Kidney epithelial cell (primary cell): Measurements from ENCODE around the gene PAX7. TPM values are rescaled to one million over a fixed set of nuclear protein-coding genes. Genes with fewer than 3 reads are reported as not detected.
"Not testable (repeated sequence)": the region's sequence is repeated elsewhere in the genome, so short reads cannot be mapped to it uniquely, and the experiment has no call there.

ENCODE experiments used
- DNase-seq: peaks from one replicate; pipeline ENCODE4 v3.0.0-alpha.2; 2010; ENCODE audit warnings: low read depth
- H3K27me3 ChIP-seq: 2 replicates; pipeline ENCODE4 v1.6.0; 2011; ENCODE audit warnings: low read length; ENCODE audit not compliant: control insufficient read depth, insufficient read depth
- H3K36me3 ChIP-seq: 2 replicates; pipeline ENCODE4 v1.5.1; 2011; ENCODE audit warnings: low read length; ENCODE audit not compliant: control insufficient read depth, insufficient read depth
- H3K4me3 ChIP-seq: 2 replicates; pipeline ENCODE4 v1.5.1; 2011; ENCODE audit warnings: low read depth, mild to moderate bottlenecking, control low read depth, low read length
- total RNA-seq: library from RNA; depleted of rRNA; stranded (reverse); fragments of >200 nt; gene quantifications from 2 replicates; pipeline ENCODE4 v1.2.3, GENCODE V29; 2015
- TF ChIP-seq, protein P1 (sequence below): IDR thresholded peaks from 2 replicates; pipeline ENCODE4 v1.5.1; 2011; ENCODE audit warnings: mild to moderate bottlenecking, moderate library complexity, low read length, control low read depth, inconsistent platforms; ENCODE audit not compliant: insufficient read depth, poor library complexity, severe bottlenecking

PAX7 gene
- total RNA-seq, 1 donor from 2014 or later = not detected

DNA sequence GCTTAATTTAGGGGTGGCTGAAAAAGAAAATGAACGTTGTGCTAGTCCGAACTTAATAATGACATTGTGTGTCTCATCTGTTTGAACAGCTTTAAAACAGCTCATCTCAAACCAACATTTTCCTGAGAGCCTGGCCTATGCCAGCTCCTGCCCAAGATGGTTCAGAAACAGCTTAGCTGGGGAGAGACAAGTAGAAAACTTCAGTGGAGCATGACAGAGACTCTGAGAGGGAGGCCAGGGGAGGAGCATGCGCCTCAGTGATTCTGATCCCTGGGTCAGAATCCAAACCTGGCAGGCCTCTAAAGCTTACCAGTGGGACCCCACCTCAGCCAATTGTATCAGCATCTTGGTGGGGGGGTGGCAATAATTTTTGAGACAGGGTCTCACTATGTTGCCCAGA is 129.5 kb downstream of the PAX7 start:
- Histone ChIP-seq H3K4me3 (no peak overlapping the region), H3K36me3 (no peaks in the 10 kb centered on the region), H3K27me3 (no peaks in the 10 kb centered on the region)
- DNase-seq = no peak
- TF ChIP-seq, protein P1, sequence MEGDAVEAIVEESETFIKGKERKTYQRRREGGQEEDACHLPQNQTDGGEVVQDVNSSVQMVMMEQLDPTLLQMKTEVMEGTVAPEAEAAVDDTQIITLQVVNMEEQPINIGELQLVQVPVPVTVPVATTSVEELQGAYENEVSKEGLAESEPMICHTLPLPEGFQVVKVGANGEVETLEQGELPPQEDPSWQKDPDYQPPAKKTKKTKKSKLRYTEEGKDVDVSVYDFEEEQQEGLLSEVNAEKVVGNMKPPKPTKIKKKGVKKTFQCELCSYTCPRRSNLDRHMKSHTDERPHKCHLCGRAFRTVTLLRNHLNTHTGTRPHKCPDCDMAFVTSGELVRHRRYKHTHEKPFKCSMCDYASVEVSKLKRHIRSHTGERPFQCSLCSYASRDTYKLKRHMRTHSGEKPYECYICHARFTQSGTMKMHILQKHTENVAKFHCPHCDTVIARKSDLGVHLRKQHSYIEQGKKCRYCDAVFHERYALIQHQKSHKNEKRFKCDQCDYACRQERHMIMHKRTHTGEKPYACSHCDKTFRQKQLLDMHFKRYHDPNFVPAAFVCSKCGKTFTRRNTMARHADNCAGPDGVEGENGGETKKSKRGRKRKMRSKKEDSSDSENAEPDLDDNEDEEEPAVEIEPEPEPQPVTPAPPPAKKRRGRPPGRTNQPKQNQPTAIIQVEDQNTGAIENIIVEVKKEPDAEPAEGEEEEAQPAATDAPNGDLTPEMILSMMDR = no peak

DNA sequence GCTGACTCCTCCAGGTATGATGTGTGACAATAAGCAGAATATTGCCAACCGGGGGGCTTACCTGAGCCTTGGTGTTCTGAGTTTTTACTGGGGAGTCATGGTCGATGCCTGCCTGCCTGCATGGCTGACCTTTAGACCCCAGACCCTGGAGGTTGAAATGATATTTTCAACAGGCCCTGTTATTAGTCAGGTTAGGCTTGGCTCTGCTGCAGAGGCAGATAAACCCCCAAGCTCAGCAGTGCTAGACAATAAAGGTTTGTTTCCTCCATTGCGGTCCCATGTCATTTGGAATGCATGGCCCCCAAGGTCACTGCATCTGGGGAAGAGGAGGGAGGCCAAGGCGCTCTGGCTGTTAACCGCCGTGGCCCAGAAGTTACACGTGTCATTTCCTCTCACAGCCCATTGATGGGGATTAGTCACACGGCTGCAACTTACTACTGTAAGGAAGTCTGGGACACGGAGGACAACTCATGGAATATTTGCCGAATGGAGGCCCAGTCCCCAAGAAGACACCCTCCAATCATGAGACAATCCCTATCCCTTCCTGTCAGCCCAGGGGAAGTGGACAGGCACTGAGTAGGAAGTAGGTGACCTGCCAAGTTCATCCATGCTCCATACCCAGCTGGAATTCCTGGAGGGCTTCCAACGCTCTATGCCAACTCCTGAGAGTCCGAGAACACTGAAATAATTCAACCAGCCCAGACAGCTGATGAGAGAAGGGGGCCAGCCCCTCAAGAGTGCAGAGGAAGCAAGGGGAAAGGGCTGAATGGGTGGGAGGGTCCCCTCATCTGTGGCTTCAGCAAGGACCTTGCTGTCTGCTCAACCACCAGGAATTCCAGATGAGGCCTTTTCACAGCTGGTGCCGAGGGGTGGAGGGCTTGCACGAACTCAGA is 131.5 kb downstream of the PAX7 start:
- H3K36me3 ChIP-seq = no peaks in the 10 kb centered on the region
- no peaks in the 10 kb centered on the region for H3K27me3 ChIP-seq
- H3K4me3 ChIP-seq = no peak overlapping the region
- TF ChIP-seq, protein P1 = no peak
- no peak for DNase-seq

DNA sequence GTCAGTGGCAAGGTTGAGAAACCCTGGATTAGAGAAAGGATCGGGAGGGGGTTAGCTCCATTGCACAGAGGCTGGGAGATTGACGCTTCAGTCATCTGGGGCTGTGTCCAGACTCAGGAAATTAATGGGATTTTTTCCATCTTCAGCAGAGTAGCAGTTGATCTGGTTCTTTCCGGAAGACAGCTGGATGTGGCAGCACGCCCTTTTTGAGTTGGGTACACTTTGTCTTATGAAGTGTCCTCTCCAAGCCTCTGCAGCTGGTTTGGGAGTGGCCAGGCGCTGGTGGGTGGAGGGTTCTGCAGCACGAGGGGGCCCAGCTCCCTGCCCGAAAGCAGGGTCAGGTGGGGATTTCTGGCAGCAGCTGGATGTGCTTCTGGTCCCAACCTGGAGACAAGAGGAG is 133.7 kb downstream of the PAX7 start:
- DNase-seq = no peak
- TF ChIP-seq, protein P1 = no peak
- Histone ChIP-seq H3K27me3 (no peaks in the 10 kb centered on the region), H3K36me3 (no peaks in the 10 kb centered on the region), H3K4me3 (no peak overlapping the region)

DNA sequence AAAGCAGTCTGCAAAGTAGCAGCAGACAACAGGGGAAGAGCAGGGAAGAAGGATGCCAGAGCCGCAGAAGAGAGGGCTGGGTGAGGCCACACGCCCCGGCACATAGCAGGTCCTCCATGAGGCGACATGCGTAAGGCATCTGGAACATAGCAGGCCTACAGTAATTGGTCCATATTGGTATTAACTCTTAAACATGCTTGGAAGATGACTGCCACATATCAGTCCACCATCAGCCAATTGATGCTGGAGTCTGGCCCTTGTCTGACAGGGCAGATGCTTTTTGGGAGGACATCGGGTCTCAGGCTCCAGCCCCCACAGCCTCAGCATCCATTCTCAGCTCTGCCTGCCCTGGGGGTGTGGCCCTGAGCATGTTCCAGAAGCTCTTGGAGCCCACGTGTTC is 135.1 kb downstream of the PAX7 start:
- no peak overlapping the region for H3K4me3 ChIP-seq
- no peaks in the 10 kb centered on the region for H3K36me3 ChIP-seq
- DNase-seq = no peak
- TF ChIP-seq, protein P1 = no peak
- H3K27me3 ChIP-seq = no peaks in the 10 kb centered on the region

DNA sequence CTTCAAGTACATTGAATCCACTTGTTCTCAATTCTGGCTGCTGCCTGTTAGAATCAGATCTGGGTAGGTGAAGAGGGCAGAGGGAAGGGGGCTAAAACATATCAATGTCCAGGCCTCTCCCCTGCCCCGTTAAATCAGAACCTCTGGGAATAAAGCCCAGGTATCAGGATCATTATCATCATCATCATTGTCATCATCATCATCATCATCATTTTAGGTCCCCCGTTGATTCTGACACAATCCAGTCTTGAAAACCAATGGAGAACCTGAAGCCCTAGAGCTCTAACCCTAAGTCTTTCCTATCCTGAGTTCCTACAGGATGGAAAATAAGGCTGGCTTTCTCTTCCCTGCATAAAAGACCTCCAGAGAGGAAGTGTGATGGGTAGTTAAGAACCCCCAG is 135.7 kb downstream of the PAX7 start:
- no peak for DNase-seq
- H3K36me3 ChIP-seq = no peaks in the 10 kb centered on the region
- H3K4me3 ChIP-seq = no peak overlapping the region
- TF ChIP-seq, protein P1 = no peak
- no peaks in the 10 kb centered on the region for H3K27me3 ChIP-seq

DNA sequence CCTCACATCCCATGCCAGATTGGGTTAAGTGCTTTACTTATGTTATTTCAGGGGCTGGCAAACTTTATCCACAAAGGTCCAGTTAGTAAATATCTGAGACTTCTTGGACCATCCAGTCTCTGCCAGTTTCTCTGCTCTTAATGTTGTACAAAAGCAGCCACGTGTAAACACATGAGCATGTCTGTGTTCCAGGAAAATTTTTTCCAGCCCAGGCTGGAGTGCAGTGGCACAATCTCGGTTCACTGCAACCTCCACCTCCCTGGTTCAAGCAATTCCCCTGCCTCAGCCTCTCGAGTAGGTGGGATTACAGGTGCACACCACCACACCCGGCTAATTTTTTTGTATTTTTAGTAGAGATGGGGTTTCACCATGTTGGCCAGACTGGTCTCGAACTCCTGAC is 136.9 kb downstream of the PAX7 start:
- not testable (repeated sequence) for DNase-seq, H3K4me3 ChIP-seq, H3K36me3 ChIP-seq, H3K27me3 ChIP-seq
